Neural progenitor cell (in vitro differentiated cells): ENCODE results near the gene RADX.

Experiments
- CTCF ChIP-seq: fragments of 200-600 bp; sonication (generic); IDR thresholded peaks from 2 replicates; pipeline ENCODE4 v1.5.1; 2017; ENCODE audit warnings: antibody characterized with exemption, mild to moderate bottlenecking
- EZH2 ChIP-seq: fragments of 200-600 bp; sonication (generic); IDR thresholded peaks from 2 replicates; pipeline ENCODE4 v1.6.1; 2017; ENCODE audit warnings: antibody characterized with exemption, mild to moderate bottlenecking, moderate library complexity
- EZH2phosphoT487 ChIP-seq: fragments of 200-600 bp; sonication (generic); IDR thresholded peaks from 2 replicates; pipeline ENCODE4 v1.6.1; 2017; ENCODE audit warnings: antibody characterized with exemption

DNA sequence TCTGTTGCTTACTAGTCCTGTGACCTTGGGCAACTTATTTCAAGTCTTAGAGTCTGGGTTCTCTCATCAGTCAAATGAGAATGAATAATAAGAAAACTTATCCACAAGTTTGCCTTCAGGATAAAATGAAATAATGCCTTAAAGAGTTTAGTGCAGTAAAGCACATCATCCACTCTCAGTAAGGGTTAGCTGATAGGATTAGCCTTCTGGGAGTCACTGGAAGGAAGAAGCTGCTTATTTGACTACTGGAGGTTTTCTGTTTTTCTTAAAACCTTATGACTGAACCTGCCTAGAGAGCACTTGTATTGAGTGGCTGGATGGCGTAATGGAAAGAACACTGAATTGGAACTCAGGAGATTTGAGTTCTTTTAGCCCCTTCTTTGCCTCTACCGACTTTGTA lies 116.6 kb downstream of the RADX start:
- TF ChIP-seq CTCF (no peak), EZH2 (no peak), EZH2phosphoT487 (no peak)
